Heart right ventricle (tissue), 16 donors: ENCODE results near the gene NUDT8. TPM values are rescaled to one million over a fixed set of nuclear protein-coding genes. Genes with fewer than 3 reads are reported as not detected.

ENCODE experiments used
- ATAC-seq, 8 donors: fragments of 200-7000 bp; cut with Tn5 transposase; one replicate each; pipeline ENCODE4 v1.9.1; 2020; ENCODE audit warnings: mild to moderate bottlenecking in 8 of 8, moderate library complexity in 8 of 8, moderate number of reproducible peaks in 1 of 8
- DNase-seq, 2 donors: peaks; one replicate each; pipeline ENCODE4 v3.0.0-alpha.2; 2020
- H3K27ac ChIP-seq, 10 donors: fragments of 200-600 bp; sonication (generic) in 2 of 10; one replicate each; pipeline versions ENCODE4 v1.5.0 to v1.8.0; 2020 to 2022; ENCODE audit warnings: mild to moderate bottlenecking in 3 of 10
- H3K27me3 ChIP-seq, 7 donors: fragments of 200-600 bp; one replicate each; pipeline ENCODE4 v1.8.0; 2021 to 2022; ENCODE audit warnings: mild to moderate bottlenecking in 2 of 7
- H3K36me3 ChIP-seq, 9 donors: fragments of 200-600 bp; sonication (generic) in 1 of 9; one replicate each; pipeline versions ENCODE4 v1.5.0 to v1.8.0; 2020 to 2022; ENCODE audit warnings: mild to moderate bottlenecking in 2 of 9
- H3K4me1 ChIP-seq, 9 donors: fragments of 200-600 bp; sonication (generic) in 1 of 9; one replicate each; pipeline versions ENCODE4 v1.5.0 to v1.8.0; 2020 to 2022; ENCODE audit warnings: mild to moderate bottlenecking in 4 of 9
- H3K4me3 ChIP-seq, 10 donors: fragments of 200-600 bp; sonication (generic) in 2 of 10; one replicate each; pipeline versions ENCODE4 v1.5.0 to v1.8.0; 2020 to 2022; ENCODE audit warnings: mild to moderate bottlenecking in 7 of 10, moderate library complexity in 2 of 10
- H3K9me3 ChIP-seq, 11 donors: fragments of 200-600 bp in 10 of 11; sonication (generic) in 2 of 11; one replicate each; pipeline versions ENCODE4 v1.5.0 to v1.8.0; 2013 to 2022; ENCODE audit warnings: mild to moderate bottlenecking in 2 of 11, control low read depth in 1 of 11, moderate library complexity in 1 of 11
- CTCF ChIP-seq, 9 donors: fragments of 200-600 bp; sonication (generic) in 2 of 9; IDR thresholded peaks; one replicate each; pipeline versions ENCODE4 v1.5.0 to v1.8.0; 2021 to 2022; ENCODE audit warnings: antibody characterized with exemption in 9 of 9, mild to moderate bottlenecking in 5 of 9, moderate library complexity in 1 of 9
- WGBS, 2 donors: extraction: QIAGEN DNeasy Blood & Tissue Kit; methylation state at CpG; one replicate each; pipeline ENCODE4 v1.1.7; 2013; ENCODE audit warnings: inconsistent platforms in 1 of 2; 5-methylcytosine and 5-hydroxymethylcytosine counted together
- intact Hi-C, 10 donors: fragments of 100-400 bp; cut with DNase I; formaldehyde crosslinking; loops; one replicate each; pipeline versions ENCODE4 v1.11.1 to v1.14.2; 2022
- polyA plus RNA-seq, 2 donors: library from polyadenylated mRNA; stranded (reverse); fragments of 200-250 nt; gene quantifications; one replicate each; pipeline ENCODE4 v1.2.3, GENCODE V29; 2013
- total RNA-seq, 10 donors: library from RNA; stranded (reverse); fragmentation: NEBNext Ultra II Directional in 3 of 10; extraction: Animal tissue kit (Norgen Biotek cat#: 25700) in 3 of 10; gene quantifications; one replicate each; pipeline versions ENCODE4 v1.2.1 to v1.2.4, GENCODE V29; 2021 to 2023
- donor health status: Arrhythmogenic right ventricular cardiomyopathy.
- donor health status: ischemic (EF 13 %, LVEDD 7.1; RV severe dilation, severe dysfunction).
- donor health status: healthy with polysubstance abuse.
- donor health status: DM: no; HTN: yes; CAD: no.
- donor health status: DM: no; HTN: no; CAD: no.
- donor health status: ischemic (EF 25% LVEDD 6.9; RV normal size, moderate dysfunction).
- donor health status: ischemic (EF 25% LVEDD 5.7; RV mildly dilated, moderate dysfunction).
- donor health status: healthy.
- donor health status: DM: yes; HTN: yes; CAD: no.
- donor health status: Ischemic cardiomyopathy.
- donor health status: ischemic (EF 35%, LVEDD 5.7; RV mildly dilated, moderate dysfunction).
- donor health status: nonischemic (EF 11% LVEDD 7.7; RV severe dilation, severe dysfunction).
- donor health status: DM: yes; HTN: yes; CAD: no.
- donor health status: PGD.
- donor health status: ischemic (EF 29% LVEDD 5.4; RV normal size, mild dysfunction).
- donor health status: nonischemic (EF 23%, LVEDD 6.1; RV moderate dilation, normal function).

The NUDT8 gene
- total and polyA plus RNA-seq, 12 donors: 40.5 to 107 (median 51.7) TPM

GRCh38 chr11:67648140-67648795 lies 18.5 kb upstream of the NUDT8 start:
- Histone ChIP-seq H3K9me3 (peaks cover 0 to 7% (median 0%) of the 10 kb centered on the region in 11 donors), H3K4me1 (peaks cover 0 to 36% (median 0%) of the 10 kb centered on the region in 9 donors), H3K36me3 (no peaks in the 10 kb centered on the region), H3K4me3 (no peak overlapping the region), H3K27me3 (peaks cover 0 to 36% (median 20%) of the 10 kb centered on the region in 7 donors), H3K27ac (no peak overlapping the region)
- no peak for ATAC-seq
- intact Hi-C loops: loop anchor here in 1 of 10 donors (10.0 kb wide), 1 partner anchor 147 kb away; no protein-coding TSS in a partner anchor
- WGBS, 2 donors: 68 to 70% methylated on average over 12 of the region's 12 CpGs
- DNase-seq: no peak
- peak in 1 of 9 donors; percentile 26 for TF ChIP-seq CTCF (IDR thresholded peaks at IDR 0.05)

DNA sequence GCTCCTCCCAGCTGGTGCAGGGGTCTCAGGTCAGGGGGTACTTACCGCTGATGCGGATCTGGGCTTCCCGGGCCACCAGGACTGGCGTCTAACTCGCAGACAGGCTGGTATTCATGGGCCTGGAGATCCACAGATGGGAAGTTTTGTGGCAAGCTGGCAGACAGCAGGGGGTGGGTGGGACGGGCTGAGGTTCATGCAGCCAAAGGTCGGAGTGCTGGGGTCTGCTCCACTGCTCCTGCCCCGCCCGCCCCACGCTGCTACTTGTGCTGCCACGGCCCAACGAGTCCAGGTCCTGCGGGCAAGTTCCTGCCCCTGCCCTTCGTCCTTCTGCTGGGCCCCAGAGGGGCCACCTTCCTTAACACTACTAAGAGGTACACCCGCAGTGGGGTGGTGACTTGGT lies 17.7 kb upstream of the NUDT8 start:
- no peak for ATAC-seq
- Histone ChIP-seq H3K36me3 (no peaks in the 10 kb centered on the region), H3K27ac (no peak overlapping the region), H3K4me3 (no peak overlapping the region), H3K27me3 (peaks cover 0 to 36% (median 20%) of the 10 kb centered on the region in 7 donors), H3K9me3 (peaks cover 0 to 7% (median 0%) of the 10 kb centered on the region in 11 donors), H3K4me1 (peaks cover 0 to 36% (median 0%) of the 10 kb centered on the region in 9 donors)
- intact Hi-C loops: loop anchor here in 1 of 10 donors (10.0 kb wide), 1 partner anchor 147 kb away; no protein-coding TSS in a partner anchor
- DNase-seq: no peak
- no peak for TF ChIP-seq CTCF (IDR thresholded peaks at IDR 0.05)
- 78 to 91% methylated on average over 15 of the region's 15 CpGs for WGBS, 2 donors

GRCh38 chr11:67646535-67647336 lies 17.0 kb upstream of the NUDT8 start:
- Histone ChIP-seq H3K9me3 (peaks cover 0 to 7% (median 0%) of the 10 kb centered on the region in 11 donors), H3K4me3 (no peak overlapping the region), H3K4me1 (peaks cover 0 to 36% (median 0%) of the 10 kb centered on the region in 9 donors), H3K27ac (no peak overlapping the region), H3K36me3 (no peaks in the 10 kb centered on the region), H3K27me3 (peaks cover 0 to 36% (median 20%) of the 10 kb centered on the region in 7 donors)
- intact Hi-C loops: loop anchor here in 1 of 10 donors (10.0 kb wide), 1 partner anchor 148 kb away; no protein-coding TSS in a partner anchor
- no peak for DNase-seq
- no peak for TF ChIP-seq CTCF (IDR thresholded peaks at IDR 0.05)
- ATAC-seq: no peak
- 82 to 87% methylated on average over 24 of the region's 24 CpGs for WGBS, 2 donors
